Hematopoietic multipotent progenitor cell (in vitro differentiated cells): ENCODE data around the gene OR10D3. TPM values are rescaled to one million over a fixed set of nuclear protein-coding genes. Genes with fewer than 3 reads are reported as not detected.

ENCODE experiments used
- total RNA-seq: library from RNA; depleted of rRNA; stranded (reverse); fragments of >200 nt; gene quantifications from one replicate; pipeline ENCODE4 v1.2.3, GENCODE V29; 2012

Gene OR10D3
- total RNA-seq, 1 donor = not detected

Other genes starting within 250 kb of the OR10D3 start
- gene OR4D5, start 243.7 kb upstream of the OR10D3 start, total RNA-seq = 0.27 TPM
- gene OR6T1, start 239.5 kb upstream of the OR10D3 start, total RNA-seq = not detected
- gene OR10S1, start 205.6 kb upstream of the OR10D3 start, total RNA-seq = under 0.01 TPM
- under 0.01 TPM for gene OR10G6, start 188.2 kb upstream of the OR10D3 start, total RNA-seq
- not detected for gene OR10G4, start 170.3 kb upstream of the OR10D3 start, total RNA-seq
- gene OR10G9, start 160.3 kb upstream of the OR10D3 start, total RNA-seq = under 0.01 TPM
- under 0.01 TPM for gene OR10G8, start 156.5 kb upstream of the OR10D3 start, total RNA-seq
- gene OR10G7, start 142.0 kb upstream of the OR10D3 start, total RNA-seq = not detected
- 19.1 TPM for gene VWA5A, start 67.9 kb upstream of the OR10D3 start, total RNA-seq
- gene OR8G1, start 57.8 kb downstream of the OR10D3 start, total RNA-seq = under 0.01 TPM
- not detected for gene OR8G5, start 73.0 kb downstream of the OR10D3 start, total RNA-seq
- gene OR8D1, start 130.6 kb downstream of the OR10D3 start, total RNA-seq = not detected
- not detected for gene OR8D2, start 136.9 kb downstream of the OR10D3 start, total RNA-seq
- not detected for gene OR8B2, start 201.2 kb downstream of the OR10D3 start, total RNA-seq
- gene OR8B3, start 215.7 kb downstream of the OR10D3 start, total RNA-seq = not detected
- 0.27 TPM for gene OR8B4, start 241.5 kb downstream of the OR10D3 start, total RNA-seq